22Rv1 (cell line): ENCODE results near the gene CORO1C.

ENCODE experiments used
- H3K27ac ChIP-seq: fragments of 450-650 bp; 2 replicates; pipeline ENCODE4 v1.5.1; 2017
- CTCF ChIP-seq: fragments of 450-650 bp; IDR thresholded peaks from 2 replicates; pipeline ENCODE4 v1.5.1; 2017; ENCODE audit warnings: mild to moderate bottlenecking
- ZFX ChIP-seq: fragments of 450-650 bp; IDR thresholded peaks from 2 replicates; pipeline ENCODE4 v1.6.1; 2017; ENCODE audit warnings: antibody characterized with exemption, borderline replicate concordance

Gene CORO1C

GRCh38 chr12:108712165-108712924 lies 19.0 kb downstream of the CORO1C start:
- no peak for TF ChIP-seq CTCF
- no peak for TF ChIP-seq ZFX
- no peak overlapping the region for H3K27ac ChIP-seq

- H3K27ac ChIP-seq: no peak overlapping the region
- TF ChIP-seq CTCF: no peak
- TF ChIP-seq ZFX: no peak
Observed at GRCh38 chr12:108711489-108712164, 19.7 kb downstream of the CORO1C start.

- TF ChIP-seq ZFX: no peak
- TF ChIP-seq CTCF: no peak
- H3K27ac ChIP-seq: no peak overlapping the region
Observed at GRCh38 chr12:108709697-108710096, 21.6 kb downstream of the CORO1C start.

- no peak for TF ChIP-seq CTCF
- no peak for TF ChIP-seq ZFX
- H3K27ac ChIP-seq: no peak overlapping the region
Observed at GRCh38 chr12:108704527-108704926, 26.8 kb downstream of the CORO1C start.

- TF ChIP-seq ZFX (no peak), CTCF (no peak)
- H3K27ac ChIP-seq: no peak overlapping the region
Observed at GRCh38 chr12:108702595-108703320, 28.6 kb downstream of the CORO1C start.

GRCh38 chr12:108701779-108702441 lies 29.4 kb downstream of the CORO1C start:
- no peak overlapping the region for H3K27ac ChIP-seq
- TF ChIP-seq CTCF: no peak
- TF ChIP-seq ZFX: no peak
